ENCODE data around the gene GPC2. TPM values are rescaled to one million over a fixed set of nuclear protein-coding genes. Genes with fewer than 3 reads are reported as not detected.

The GPC2 gene
- total and polyA plus RNA-seq, 2 donors (not counting 3 experiments of a cell fraction or from before 2014, with no cell fraction given), result 9.2 to 17.5 TPM

DNA sequence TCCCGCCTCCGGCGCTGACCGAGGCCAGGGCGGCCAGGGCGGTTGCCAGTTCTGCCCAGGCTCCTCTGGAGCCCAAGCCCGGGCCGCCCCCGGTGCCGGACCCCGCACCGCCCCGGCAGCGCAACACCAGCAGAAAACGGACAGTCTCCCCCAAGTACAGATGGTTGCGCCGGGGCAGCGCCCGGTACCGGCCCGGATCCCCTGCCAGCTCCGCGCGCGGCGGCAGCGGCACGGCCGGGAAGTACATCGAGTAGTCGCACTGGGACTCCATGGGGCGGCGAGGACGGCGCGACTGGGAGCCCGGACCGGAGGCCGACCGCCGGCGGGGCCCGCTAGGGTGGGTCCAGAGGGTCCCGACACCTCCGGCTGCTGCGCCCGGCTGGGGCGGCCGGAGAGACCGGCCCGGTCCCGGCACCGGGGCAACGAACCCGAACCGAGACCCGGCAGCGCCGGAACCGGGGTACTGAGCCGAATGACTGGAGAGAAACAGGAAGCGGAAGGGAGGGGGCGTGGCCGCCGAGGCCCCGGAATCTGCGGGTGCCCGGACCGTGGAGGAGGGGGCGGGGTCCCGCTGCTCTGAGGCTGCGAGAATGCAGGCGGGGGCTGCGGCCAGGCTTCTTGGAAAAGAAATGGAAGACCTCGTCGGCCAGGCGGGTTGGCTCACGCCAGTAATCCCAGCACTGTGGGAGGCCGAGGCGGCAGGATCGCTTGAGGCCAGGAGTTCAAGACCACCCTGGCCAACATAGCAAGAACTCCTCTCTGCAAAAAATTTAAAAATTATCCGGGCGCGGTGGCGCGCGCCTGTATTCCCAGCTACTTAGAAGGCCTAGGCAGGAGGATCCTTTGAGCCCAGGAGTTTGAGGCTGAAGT, 18.7 kb downstream of the GPC2 start, which contains the start of gene TRAPPC14:
Gene TRAPPC14 (minus strand): TSS at position 495 of the 870 bp plus-strand sequence. CDS start 224 bp downstream, at position 271.
- Histone ChIP-seq H3K4me2 (ENCODE audit: insufficient read depth, low read length) (peak within 1 kb of the TSS; percentile 90), H3K27ac (ENCODE audit: insufficient read depth, low read depth, low read length) (peak within 1 kb of the TSS; percentile 32), H3K27me3 (ENCODE audit: control insufficient read depth in 2 of 2, insufficient read depth in 2 of 2, low read length in 2 of 2) (no peaks in the 10 kb centered on the region), H3K4me3 (replicated peaks in 1 of 3; ENCODE audit: insufficient read depth in 1 of 3, low read depth in 1 of 3, low read length in 3 of 3) (peak within 1 kb of the TSS; percentile 56 to 86 (median 66)), H3K9ac (replicated peaks; ENCODE audit: extremely low read depth, insufficient read depth, low read length) (peak within 1 kb of the TSS; percentile 56), H3K9me3 (replicated peaks; ENCODE audit: control insufficient read depth, insufficient read depth, low read length) (no peaks in the 10 kb centered on the region), H3K4me1 (ENCODE audit: control insufficient read depth, extremely low read depth, insufficient read depth, low read length) (peaks cover 14% of the 10 kb centered on the region), H4K20me1 (replicated peaks; ENCODE audit: control insufficient read depth, extremely low read depth, insufficient read depth, low read length) (no peaks in the 10 kb centered on the region), H3K9me1 (replicated peaks; ENCODE audit: control insufficient read depth, extremely low read depth, insufficient read depth, low read length) (no peaks in the 10 kb centered on the region), H3K79me2 (ENCODE audit: control insufficient read depth, insufficient read depth, low read length) (no peaks in the 10 kb centered on the region), H3K36me3 (ENCODE audit: control insufficient read depth in 2 of 2, extremely low read depth in 1 of 2, insufficient read depth in 2 of 2, low read length in 2 of 2) (peaks cover 0 to 17% of the 10 kb centered on the region in 2 experiments), H2AFZ (ENCODE audit: low read depth, low read length) (peak within 1 kb of the TSS; percentile 64)
- TSS peak; percentile 27 for BruUV-seq (replicated peaks)
- dilution Hi-C loops (cut with MboI; ENCODE audit: extremely low pct_ligation_motif_present, low sequenced_read_pairs), result no loop called here
- FAIRE-seq, result peak; percentile 94
- DNase-seq (ENCODE audit: low read depth, low spot score), result peak; percentile 83
- ChIA-PET POLR2A (interaction anchor here (0.7 kb wide), 1 partner anchor 170 kb away, joined by 4 read pairs; no protein-coding TSS in a partner anchor), CTCF (interaction anchor here (1.1 to 3.0 kb wide), 5 partner anchors 10 to 249 kb away, joined by 3 to 10 read pairs (median 6); partner anchors contain the start of genes GAL3ST4 and LAMTOR4)
- intact Hi-C loops (cut with micrococcal nuclease), result loop anchor here (1.0 to 2.0 kb wide), 4 partner anchors 10 to 58 kb away; partner anchors contain the start of genes AP4M1, GAL3ST4, GPC2 and LAMTOR4
- TF ChIP-seq POLR2AphosphoS5 (IDR thresholded peaks at IDR 0.05; ENCODE audit: insufficient read depth, low read depth, low read length), result peak; percentile 86
- no peak for TF ChIP-seq MYC (IDR thresholded peaks at IDR 0.05; ENCODE audit: low read depth, low read length)
- peak; percentile 77 for TF ChIP-seq POLR2A (IDR thresholded peaks at IDR 0.05; ENCODE audit: low read depth, low read length)
